CD4-positive, CD25-positive, alpha-beta regulatory T cell (primary cell): ENCODE measurements around the gene TEX19. TPM values are rescaled to one million over a fixed set of nuclear protein-coding genes. Genes with fewer than 3 reads are reported as not detected.

Source experiments
- ATAC-seq, 2 donors: fragments of 150-1000 bp; cut with Tn5 transposase; one replicate each; pipeline ENCODE4 v1.10.0; 2021; ENCODE audit warnings: low read depth in 2 of 2, moderate number of reproducible peaks in 2 of 2, moderate library complexity in 1 of 2
- DNase-seq, 3 donors: peaks; one replicate each; pipeline versions ENCODE4 v3.0.0 to v3.0.0-alpha.2; 2012 to 2022; ENCODE audit warnings: mixed read lengths in 1 of 3
- H3K27ac ChIP-seq: one replicate; pipeline ENCODE4 v1.7.0; 2013; ENCODE audit warnings: mild to moderate bottlenecking, low read length; ENCODE audit not compliant: insufficient read depth, poor library complexity, severe bottlenecking
- H3K27me3 ChIP-seq: one replicate; pipeline ENCODE4 v1.7.0; 2013; ENCODE audit warnings: low read length; ENCODE audit not compliant: control insufficient read depth, insufficient read depth
- H3K36me3 ChIP-seq: one replicate; pipeline ENCODE4 v1.7.0; 2013; ENCODE audit warnings: mild to moderate bottlenecking, low read length, moderate library complexity; ENCODE audit not compliant: control insufficient read depth, insufficient read depth
- H3K4me1 ChIP-seq: 2 replicates; pipeline ENCODE4 v1.7.0; 2013; ENCODE audit warnings: mild to moderate bottlenecking, low read length; ENCODE audit not compliant: insufficient read depth, control insufficient read depth, poor library complexity, severe bottlenecking
- H3K4me3 ChIP-seq: one replicate; pipeline ENCODE4 v1.7.0; 2013; ENCODE audit warnings: low read depth, mild to moderate bottlenecking, low read length, moderate library complexity
- H3K9me3 ChIP-seq, 2 experiments: 1 replicate in 1 of 2; 2 replicates in 1 of 2; pipeline ENCODE4 v1.7.0; 2013; ENCODE audit warnings: low read length in 2 of 2, mild to moderate bottlenecking in 1 of 2, moderate library complexity in 1 of 2; ENCODE audit not compliant: control insufficient read depth in 2 of 2
- H3K27ac Mint-ChIP-seq, 3 donors: one replicate each; pipeline ENCODE4 v1.8.0; 2020 to 2022; ENCODE audit warnings: mild to moderate bottlenecking in 3 of 3, mixed read lengths in 3 of 3, moderate library complexity in 2 of 3
- H3K27me3 Mint-ChIP-seq: one replicate; pipeline ENCODE4 v1.8.0; 2022; ENCODE audit warnings: mild to moderate bottlenecking, mixed read lengths
- H3K36me3 Mint-ChIP-seq: one replicate; pipeline ENCODE4 v1.8.0; 2020; ENCODE audit warnings: mixed read lengths
- H3K4me1 Mint-ChIP-seq, 4 donors: one replicate each; pipeline ENCODE4 v1.8.0; 2020 to 2022; ENCODE audit warnings: mixed read lengths in 4 of 4, mild to moderate bottlenecking in 1 of 4
- H3K4me3 Mint-ChIP-seq, 4 donors: one replicate each; pipeline ENCODE4 v1.8.0; 2020 to 2022; ENCODE audit warnings: mild to moderate bottlenecking in 4 of 4, mixed read lengths in 4 of 4, moderate library complexity in 3 of 4
- H3K9me3 Mint-ChIP-seq, 7 donors: one replicate each; pipeline ENCODE4 v1.8.0; 2020 to 2022; ENCODE audit warnings: mixed read lengths in 7 of 7, mild to moderate bottlenecking in 3 of 7, moderate library complexity in 2 of 7
- polyA plus RNA-seq, 4 donors: library from polyadenylated mRNA; unstranded; fragments of 300-500 nt; fragmentation: Illumina TruSeq; gene quantifications; one replicate each; pipeline ENCODE4 v1.2.3, GENCODE V29; 2021
- total RNA-seq: library from RNA; stranded (reverse); gene quantifications from one replicate; pipeline ENCODE4 v1.2.3, GENCODE V29; 2022

Gene TEX19
- total and polyA plus RNA-seq, 5 donors from 2014 or later, result not detected

DNA sequence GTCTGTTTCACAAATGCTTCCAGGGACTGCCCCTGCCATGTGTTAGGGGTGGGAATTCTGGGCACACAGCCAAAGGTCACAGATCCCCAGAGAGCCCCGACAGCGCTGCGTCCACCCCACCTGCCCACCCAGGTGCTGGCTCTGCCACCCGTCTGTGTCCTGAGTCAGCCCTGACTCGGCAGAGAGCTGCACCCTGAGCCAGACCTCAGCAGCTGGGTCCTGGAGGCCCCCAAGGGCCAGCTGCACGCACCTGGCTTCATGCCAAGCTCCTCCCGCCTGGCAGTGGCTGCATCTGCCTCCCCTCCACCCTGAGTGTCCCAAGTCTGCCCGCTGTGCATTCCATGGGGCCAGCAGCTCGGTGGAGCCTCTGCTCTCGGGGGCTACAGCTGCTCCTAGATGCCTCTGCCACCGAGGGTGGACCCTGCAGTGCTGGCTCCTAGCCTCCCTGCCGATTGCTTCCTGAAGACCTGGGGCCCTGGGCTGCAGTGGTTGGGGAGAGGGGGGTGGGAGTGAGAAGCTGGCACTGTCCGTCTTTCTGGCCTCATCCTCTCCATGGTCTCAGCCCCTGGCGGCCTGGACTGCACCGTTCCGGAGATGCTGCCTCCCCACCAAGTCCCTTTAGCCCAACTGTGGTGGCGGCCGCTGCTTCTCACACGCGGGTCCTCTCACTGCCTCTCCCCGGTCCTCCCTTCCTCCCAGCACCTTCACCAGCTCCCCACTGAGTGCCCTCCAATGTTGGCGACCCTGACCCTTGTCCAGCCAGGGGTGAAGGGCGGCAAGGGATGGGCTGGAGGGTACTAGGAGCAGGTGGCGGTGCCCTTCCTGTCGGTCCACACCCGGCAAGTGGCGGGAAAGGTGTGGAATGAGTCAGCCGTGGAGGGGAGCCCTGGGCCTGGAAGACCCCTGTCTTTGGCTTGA lies 28.5 kb upstream of the TEX19 start:
- no peak overlapping the region for H3K27ac ChIP-seq
- Mint-ChIP-seq H3K9me3 (no peaks in the 10 kb centered on the region), H3K27me3 (peaks cover 31% of the 10 kb centered on the region), H3K4me1 (peaks cover 0 to 24% (median 12%) of the 10 kb centered on the region in 4 donors), H3K36me3 (no peaks in the 10 kb centered on the region), H3K27ac (no peak overlapping the region), H3K4me3 (peak overlapping the region in 1 of 4 donors; percentile 43)
- no peaks in the 10 kb centered on the region for H3K27me3 ChIP-seq
- H3K36me3 ChIP-seq, result no peaks in the 10 kb centered on the region
- ATAC-seq (no peak), DNase-seq (no peak)
- H3K4me1 ChIP-seq, result peaks cover 31% of the 10 kb centered on the region
- no peaks in the 10 kb centered on the region for H3K9me3 ChIP-seq
- H3K4me3 ChIP-seq, result no peak overlapping the region

DNA sequence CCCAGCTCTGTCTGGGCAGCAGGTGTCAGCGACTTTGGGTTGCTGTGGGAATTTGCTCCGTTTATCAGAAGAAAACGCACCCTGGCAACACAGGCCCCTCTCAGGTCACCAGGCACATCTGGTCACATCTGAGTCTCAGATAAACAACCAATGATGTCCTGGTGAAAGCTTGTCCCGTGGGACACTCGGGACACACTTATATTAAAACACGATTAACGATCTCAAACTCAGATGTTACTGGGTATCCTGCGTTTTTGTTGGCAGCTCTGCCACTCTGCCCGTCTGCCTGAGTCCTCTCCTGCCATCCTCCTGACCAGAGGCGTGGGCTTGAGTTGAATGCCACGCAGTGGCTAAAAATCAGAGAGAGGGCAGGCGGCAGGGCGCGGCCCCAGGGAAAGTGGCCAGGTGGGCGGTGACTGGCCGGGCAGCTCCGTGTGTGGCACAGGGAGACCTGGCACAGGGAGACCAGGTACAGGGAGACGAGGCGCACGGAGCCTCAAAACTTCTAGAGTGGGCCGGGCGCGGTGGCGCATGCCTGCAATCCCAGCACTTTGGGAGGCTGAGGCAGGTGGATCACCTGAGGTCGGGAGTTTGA lies 27.6 kb upstream of the TEX19 start:
- no peaks in the 10 kb centered on the region for H3K36me3 Mint-ChIP-seq
- DNase-seq (no peak), ATAC-seq (no peak)

GRCh38 chr17:82332669-82333278 lies 26.3 kb upstream of the TEX19 start:
- Mint-ChIP-seq H3K9me3 (no peaks in the 10 kb centered on the region), H3K27ac (peak overlapping the region in 1 of 3 donors; percentile 82), H3K36me3 (no peaks in the 10 kb centered on the region), H3K27me3 (peaks cover 42% of the 10 kb centered on the region), H3K4me1 (peaks cover 0 to 25% (median 13%) of the 10 kb centered on the region in 4 donors), H3K4me3 (peak overlapping the region; percentile 20 to 89 (median 71))
- Histone ChIP-seq H3K36me3 (no peaks in the 10 kb centered on the region), H3K9me3 (no peaks in the 10 kb centered on the region), H3K27me3 (no peaks in the 10 kb centered on the region), H3K4me1 (peaks cover 31% of the 10 kb centered on the region), H3K27ac (no peak overlapping the region), H3K4me3 (no peak overlapping the region)
- ATAC-seq (peak; percentile 51 to 53), DNase-seq (peak in 1 of 3 donors; percentile 58)

More for the DNA sequence above, 27.6 kb upstream of the TEX19 start:
- no peaks in the 10 kb centered on the region for H3K9me3 Mint-ChIP-seq
- H3K4me1 ChIP-seq, result peaks cover 31% of the 10 kb centered on the region
- no peaks in the 10 kb centered on the region for H3K27me3 ChIP-seq
- peak overlapping the region in 3 of 4 donors; percentile 41 to 59 (median 51) for H3K4me3 Mint-ChIP-seq
- H3K27ac ChIP-seq, result no peak overlapping the region
- peaks cover 0 to 25% (median 13%) of the 10 kb centered on the region in 4 donors for H3K4me1 Mint-ChIP-seq
- no peaks in the 10 kb centered on the region for H3K36me3 ChIP-seq
- no peak overlapping the region for H3K27ac Mint-ChIP-seq
- H3K27me3 Mint-ChIP-seq, result peaks cover 35% of the 10 kb centered on the region
- H3K9me3 ChIP-seq, result no peaks in the 10 kb centered on the region
- H3K4me3 ChIP-seq, result no peak overlapping the region

DNA sequence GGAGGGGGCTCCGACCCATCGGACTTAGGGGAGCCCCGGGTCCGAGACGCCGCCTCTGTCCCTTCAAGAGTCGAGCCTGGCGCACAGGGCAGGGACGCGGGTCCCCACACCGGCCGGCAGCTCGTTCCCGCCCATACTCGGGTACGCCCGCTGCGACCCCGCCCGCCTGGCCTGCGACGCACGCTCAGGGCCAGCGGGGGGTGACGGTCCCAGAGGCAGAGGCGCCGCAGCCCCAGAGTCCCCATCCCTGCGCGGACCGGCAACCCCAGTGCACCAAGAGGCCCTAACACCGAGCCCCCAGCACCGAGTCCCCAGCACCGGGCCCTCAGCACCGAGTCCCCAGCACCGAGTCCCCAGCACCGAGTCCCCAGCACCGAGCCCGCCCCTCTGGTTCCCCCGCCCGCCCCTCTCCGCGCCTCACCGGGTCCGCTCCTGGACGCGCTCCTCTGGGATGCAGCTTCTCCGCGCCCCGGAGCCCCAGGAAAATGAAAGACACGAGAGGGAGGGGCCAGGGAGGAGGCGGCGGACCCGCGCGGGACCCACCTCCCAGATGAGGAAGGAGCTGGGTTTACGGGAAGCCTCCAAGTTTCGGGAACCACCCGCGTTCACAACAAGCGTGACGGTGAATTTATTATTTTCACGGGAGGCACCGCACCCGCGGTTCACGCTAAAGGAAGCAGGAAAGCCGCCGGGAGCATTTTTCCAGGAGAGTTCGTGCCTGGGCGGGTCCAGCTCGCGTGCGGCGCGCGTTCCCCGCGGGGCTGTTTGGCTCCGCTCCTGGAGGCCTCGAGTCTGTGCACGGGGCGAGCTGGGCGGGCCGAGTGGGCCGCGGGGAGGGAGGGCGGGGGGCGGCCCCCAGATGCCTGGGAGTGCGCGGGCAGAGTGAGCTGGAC lies 25.5 kb upstream of the TEX19 start, which contains the start of gene SECTM1:
Gene SECTM1 (minus strand): TSS at position 488 of the 893 bp plus-strand sequence. CDS start 6,526 bp downstream, outside the sequence.
- Mint-ChIP-seq H3K4me1 (peaks cover 0 to 26% (median 13%) of the 10 kb centered on the region in 4 donors), H3K36me3 (no peaks in the 10 kb centered on the region), H3K27ac (peak within 1 kb of the TSS in 1 of 3 donors; percentile 82), H3K27me3 (peaks cover 46% of the 10 kb centered on the region), H3K9me3 (no peaks in the 10 kb centered on the region), H3K4me3 (peak within 1 kb of the TSS; percentile 60 to 96 (median 90))
- DNase-seq, result no peak
- H3K9me3 ChIP-seq, result no peaks in the 10 kb centered on the region
- no peaks in the 10 kb centered on the region for H3K27me3 ChIP-seq
- H3K4me1 ChIP-seq, result peaks cover 31% of the 10 kb centered on the region
- peak; percentile 7 to 38 for ATAC-seq
- H3K27ac ChIP-seq, result no peak within 1 kb of the TSS
- peak within 1 kb of the TSS; percentile 51 for H3K4me3 ChIP-seq
- H3K36me3 ChIP-seq, result no peaks in the 10 kb centered on the region

DNA sequence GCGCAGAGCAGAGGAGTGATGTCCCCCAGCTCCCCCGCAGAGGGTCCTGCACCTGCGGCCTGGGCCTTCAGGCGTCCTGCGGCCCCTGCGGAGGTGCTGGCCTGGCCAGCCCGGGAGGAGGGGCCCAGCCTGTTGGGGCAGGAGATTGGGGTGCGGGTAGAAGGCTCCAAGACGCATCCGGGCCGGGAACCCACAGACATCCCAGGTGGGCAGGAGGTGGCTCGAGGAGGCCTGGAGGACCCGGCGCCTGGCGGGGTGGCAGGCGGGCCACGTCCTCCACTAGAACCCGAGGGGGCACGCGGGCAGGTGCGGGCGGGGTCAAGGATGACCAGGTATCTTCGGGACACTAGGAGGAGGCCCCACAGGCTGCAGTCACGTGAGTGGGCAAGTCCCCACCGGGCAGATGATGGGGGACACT lies 24.8 kb upstream of the TEX19 start:
- no peaks in the 10 kb centered on the region for H3K36me3 Mint-ChIP-seq
- Histone ChIP-seq H3K27me3 (no peaks in the 10 kb centered on the region), H3K27ac (no peak overlapping the region), H3K4me1 (peaks cover 31% of the 10 kb centered on the region), H3K36me3 (no peaks in the 10 kb centered on the region), H3K4me3 (no peak overlapping the region), H3K9me3 (no peaks in the 10 kb centered on the region)
- H3K9me3 Mint-ChIP-seq, result no peaks in the 10 kb centered on the region
- DNase-seq (no peak), ATAC-seq (no peak)
- H3K27me3 Mint-ChIP-seq, result peaks cover 45% of the 10 kb centered on the region
- peak overlapping the region in 3 of 4 donors; percentile 60 to 91 (median 89) for H3K4me3 Mint-ChIP-seq
- peaks cover 0 to 33% (median 13%) of the 10 kb centered on the region in 4 donors for H3K4me1 Mint-ChIP-seq
- no peak overlapping the region for H3K27ac Mint-ChIP-seq

DNA sequence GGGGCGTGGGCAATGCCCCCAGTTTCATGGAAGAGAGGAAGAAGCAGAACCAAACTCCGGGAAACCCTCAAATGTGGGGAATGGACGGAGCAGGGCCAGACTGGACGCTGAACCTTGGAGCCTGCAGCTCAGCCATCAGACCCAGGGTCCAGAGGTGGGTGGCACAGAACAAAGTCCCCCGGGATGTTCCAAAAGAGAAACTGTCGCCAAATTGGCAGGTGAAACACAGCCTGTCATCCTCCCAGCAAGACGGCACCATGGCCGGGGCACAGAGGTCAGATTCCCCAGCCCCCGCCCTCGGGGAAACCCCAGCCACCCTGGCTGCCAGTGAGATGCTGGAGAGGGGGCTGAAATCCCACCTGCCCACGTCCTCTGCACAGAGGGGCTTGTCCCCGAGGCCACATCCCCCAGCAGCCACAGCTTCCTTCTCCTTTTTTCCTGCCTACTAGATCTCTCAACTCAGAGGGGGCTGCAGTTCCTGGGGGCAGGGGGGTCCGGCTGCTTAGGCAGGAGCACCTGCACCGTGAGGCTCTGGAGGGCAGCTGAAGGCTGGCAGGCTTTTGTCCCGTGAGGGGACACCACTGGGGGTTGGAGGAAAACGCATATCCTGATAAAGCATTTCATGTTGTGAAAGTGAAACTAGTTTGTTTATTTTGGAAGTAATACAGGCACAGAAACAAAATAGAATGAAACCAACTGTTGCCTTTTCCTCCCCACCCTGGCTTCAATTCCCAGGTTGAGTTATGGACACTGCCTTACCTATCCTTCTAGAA lies 24.2 kb upstream of the TEX19 start:
- ATAC-seq, result no peak

More for the DNA sequence above, 24.2 kb upstream of the TEX19 start:
- H3K4me3 ChIP-seq, result peak overlapping the region; percentile 51
- peaks cover 47% of the 10 kb centered on the region for H3K27me3 Mint-ChIP-seq
- no peak overlapping the region for H3K27ac ChIP-seq
- H3K4me3 Mint-ChIP-seq, result peak overlapping the region; percentile 68 to 96 (median 90)
- peak overlapping the region in 2 of 3 donors; percentile 5 to 70 for H3K27ac Mint-ChIP-seq
- H3K4me1 Mint-ChIP-seq, result peaks cover 0 to 34% (median 13%) of the 10 kb centered on the region in 4 donors
- H3K9me3 ChIP-seq, result no peaks in the 10 kb centered on the region
- peaks cover 31% of the 10 kb centered on the region for H3K4me1 ChIP-seq
- H3K27me3 ChIP-seq, result no peaks in the 10 kb centered on the region
- no peak for DNase-seq
- no peaks in the 10 kb centered on the region for H3K36me3 ChIP-seq
- H3K9me3 Mint-ChIP-seq, result no peaks in the 10 kb centered on the region
- no peaks in the 10 kb centered on the region for H3K36me3 Mint-ChIP-seq
